Activated CD4-positive, alpha-beta T cell treated with anti-CD3 and anti-CD28 coated beads for 36 hours (primary cell): ENCODE data around the gene MAD2L2. TPM values are rescaled to one million over a fixed set of nuclear protein-coding genes. Genes with fewer than 3 reads are reported as not detected.
A peak's percentile ranks its signal among the peaks of the same experiment; 100 is the strongest.

ENCODE experiments used
- ATAC-seq: fragments of 200-7000 bp; cut with Tn5 transposase; one replicate; pipeline ENCODE4 v1.10.0; 2021; ENCODE audit warnings: mild to moderate bottlenecking, moderate library complexity
- CTCF ChIA-PET: fragments of 350-600 bp; sonication (Branson Sonifier 250); formaldehyde crosslinking; loops from one replicate; lab custom pipeline; 2021; ENCODE audit warnings: antibody characterized with exemption; lab: Charles Lee
- POLR2A ChIA-PET: fragments of 350-600 bp; sonication (Branson Sonifier 250); formaldehyde crosslinking; loops from one replicate; lab custom pipeline; 2021; ENCODE audit warnings: antibody characterized with exemption, inconsistent platforms; lab: Charles Lee
- DNase-seq: peaks from one replicate; pipeline ENCODE4 v3.0.0-alpha.2; 2020
- H3K27ac Mint-ChIP-seq: one replicate; pipeline ENCODE4 v1.8.0; 2021; ENCODE audit warnings: mixed read lengths
- H3K27me3 Mint-ChIP-seq: one replicate; pipeline ENCODE4 v1.8.0; 2021; ENCODE audit warnings: mixed read lengths
- H3K36me3 Mint-ChIP-seq: one replicate; pipeline ENCODE4 v1.8.0; 2021; ENCODE audit warnings: low read depth, mixed read lengths
- H3K4me1 Mint-ChIP-seq: one replicate; pipeline ENCODE4 v1.8.0; 2021; ENCODE audit warnings: mixed read lengths
- H3K4me3 Mint-ChIP-seq: one replicate; pipeline ENCODE4 v1.8.0; 2021; ENCODE audit warnings: mild to moderate bottlenecking, moderate library complexity, mixed read lengths
- H3K9me3 Mint-ChIP-seq: one replicate; pipeline ENCODE4 v1.8.0; 2021; ENCODE audit warnings: low read depth, mixed read lengths
- intact Hi-C, 2 experiments: fragments of 100-400 bp; cut with DNase I in 1 of 2; cut with micrococcal nuclease in 1 of 2; formaldehyde crosslinking; loops; one replicate each; pipeline versions ENCODE4 v1.14.2 to v1.15.1; 2022 to 2024; cut with DNase I, micrococcal nuclease
- total RNA-seq, 2 experiments: library from RNA; stranded (reverse); gene quantifications; one replicate each; pipeline ENCODE4 v1.2.3, GENCODE V29; 2021

The MAD2L2 gene
- total RNA-seq, 2 experiments from 2014 or later, result 70.4 to 71.5 TPM

- peak; percentile 68 for DNase-seq
- H3K9me3 Mint-ChIP-seq, result no peaks in the 10 kb centered on the region
- H3K27ac Mint-ChIP-seq, result peak overlapping the region; percentile 73
- ChIA-PET CTCF (interaction anchor here (0.6 to 3.5 kb wide), 22 partner anchors 9 to 1957 kb away, joined by 3 to 26 read pairs (median 4); partner anchors contain the start of gene FBXO44), POLR2A (interaction anchor here (0.6 to 1.6 kb wide), 8 partner anchors 9 to 245 kb away, joined by 3 to 8 read pairs (median 4); partner anchors contain the start of gene MAD2L2)
- intact Hi-C loops, result loop anchor here (1.0 kb wide), 3 partner anchors 10 to 55 kb away; partner anchors contain the start of genes MAD2L2 (in 2 of the 2), FBXO2 (in 1 of the 2) and FBXO44 (in 1 of the 2)
- no peaks in the 10 kb centered on the region for H3K4me1 Mint-ChIP-seq
- H3K36me3 Mint-ChIP-seq, result peaks cover 16% of the 10 kb centered on the region
- H3K4me3 Mint-ChIP-seq, result peak overlapping the region; percentile 75
- peak; percentile 64 for ATAC-seq
- no peaks in the 10 kb centered on the region for H3K27me3 Mint-ChIP-seq
Observed at GRCh38 chr1:11664336-11665065, 16.4 kb downstream of the MAD2L2 start.

DNA sequence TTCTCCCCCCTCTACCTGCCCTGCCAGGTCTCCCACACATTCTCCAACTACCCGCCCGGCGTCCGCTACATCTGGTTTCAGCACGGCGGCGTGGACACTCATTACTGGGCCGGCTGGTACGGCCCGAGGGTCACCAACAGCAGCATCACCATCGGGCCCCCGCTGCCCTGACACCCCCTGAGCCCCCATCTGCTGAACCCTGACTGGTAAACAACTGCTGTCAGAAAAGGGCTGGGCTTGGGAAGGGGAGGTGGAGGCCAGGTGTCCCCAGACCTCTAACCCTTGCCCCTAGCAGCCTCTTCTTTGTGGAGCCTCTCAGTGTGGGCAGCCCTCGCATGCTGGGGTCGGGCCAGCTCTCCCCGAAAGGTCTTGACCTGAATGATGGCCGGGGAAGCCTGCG lies 19.8 kb downstream of the MAD2L2 start:
- no peak overlapping the region for H3K4me3 Mint-ChIP-seq
- H3K9me3 Mint-ChIP-seq, result no peaks in the 10 kb centered on the region
- no peak overlapping the region for H3K27ac Mint-ChIP-seq
- no peak for ATAC-seq
- no peaks in the 10 kb centered on the region for H3K4me1 Mint-ChIP-seq
- intact Hi-C loops, result no loop called here
- no peaks in the 10 kb centered on the region for H3K27me3 Mint-ChIP-seq
- CTCF ChIA-PET, result interaction anchor here (1.6 kb wide), 1 partner anchor 16 kb away, joined by 8 read pairs; no protein-coding TSS in a partner anchor
- POLR2A ChIA-PET, result no interaction called here
- no peak for DNase-seq
- H3K36me3 Mint-ChIP-seq, result peaks cover 21% of the 10 kb centered on the region

DNA sequence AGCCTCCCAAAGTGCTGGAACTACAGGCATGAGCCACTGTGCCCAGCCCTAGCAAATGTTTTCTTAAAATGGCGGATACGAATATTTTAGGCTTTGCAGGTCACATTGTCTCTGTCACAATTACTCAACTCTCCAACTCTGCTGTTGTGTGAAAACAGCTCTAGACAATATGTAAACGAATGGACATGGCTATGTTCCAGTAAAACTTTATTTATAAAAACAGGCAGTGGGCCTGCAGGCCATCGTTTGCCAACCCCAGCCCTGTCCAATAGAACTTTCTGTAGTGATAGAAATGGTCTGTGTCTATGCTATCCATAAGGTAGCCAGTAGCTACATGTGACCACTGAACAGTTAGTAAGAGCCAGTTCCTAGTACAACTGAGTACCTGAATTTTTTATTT lies 21.2 kb downstream of the MAD2L2 start:
- H3K9me3 Mint-ChIP-seq, result no peaks in the 10 kb centered on the region
- H3K27ac Mint-ChIP-seq, result no peak overlapping the region
- H3K27me3 Mint-ChIP-seq, result no peaks in the 10 kb centered on the region
- DNase-seq, result no peak
- ChIA-PET POLR2A (no interaction called here), CTCF (interaction anchor here (1.3 to 1.9 kb wide), 4 partner anchors 9 to 60 kb away, joined by 3 to 8 read pairs (median 4); no protein-coding TSS in a partner anchor)
- no peak overlapping the region for H3K4me3 Mint-ChIP-seq
- intact Hi-C loops, result no loop called here
- no peak for ATAC-seq
- peaks cover 8% of the 10 kb centered on the region for H3K4me1 Mint-ChIP-seq
- peaks cover 23% of the 10 kb centered on the region for H3K36me3 Mint-ChIP-seq

DNA sequence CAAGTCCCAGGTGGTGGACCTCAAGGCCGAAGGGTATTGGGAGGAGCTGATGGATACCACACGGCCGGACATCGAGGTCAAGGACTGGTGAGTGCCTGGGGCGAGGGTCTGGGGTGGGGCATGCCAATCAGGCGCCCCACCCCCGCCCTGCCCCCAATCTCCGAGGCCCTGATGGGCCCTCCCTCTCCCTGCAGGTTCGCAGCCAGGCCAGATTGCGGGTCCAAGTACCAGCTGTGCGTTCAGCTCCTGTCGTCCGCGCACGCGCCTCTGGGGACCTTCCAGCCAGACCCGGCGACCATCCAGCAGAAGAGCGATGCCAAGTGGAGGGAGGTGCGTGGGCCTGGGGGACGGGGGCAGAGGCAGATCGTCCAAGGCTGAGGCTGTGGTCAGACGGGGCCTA lies 22.4 kb downstream of the MAD2L2 start:
- ATAC-seq (no peak), DNase-seq (no peak)
- Mint-ChIP-seq H3K4me1 (peaks cover 8% of the 10 kb centered on the region), H3K36me3 (peaks cover 23% of the 10 kb centered on the region), H3K9me3 (no peaks in the 10 kb centered on the region), H3K27me3 (no peaks in the 10 kb centered on the region), H3K27ac (no peak overlapping the region), H3K4me3 (no peak overlapping the region)
- intact Hi-C loops, result no loop called here
- ChIA-PET CTCF (interaction anchor here (0.6 to 1.9 kb wide), 2 partner anchors 8 to 236 kb away, joined by 3 to 5 read pairs; no protein-coding TSS in a partner anchor), POLR2A (no interaction called here)

GRCh38 chr1:11657654-11658053 lies 23.3 kb downstream of the MAD2L2 start:
- Mint-ChIP-seq H3K9me3 (no peaks in the 10 kb centered on the region), H3K27me3 (no peaks in the 10 kb centered on the region), H3K4me1 (peaks cover 8% of the 10 kb centered on the region), H3K27ac (no peak overlapping the region), H3K36me3 (peaks cover 18% of the 10 kb centered on the region), H3K4me3 (no peak overlapping the region)
- ChIA-PET CTCF (interaction anchor here (0.7 to 2.7 kb wide), 2 partner anchors 28 to 62 kb away, joined by 3 to 15 read pairs; no protein-coding TSS in a partner anchor), POLR2A (no interaction called here)
- no peak for DNase-seq
- intact Hi-C loops, result no loop called here
- no peak for ATAC-seq

DNA sequence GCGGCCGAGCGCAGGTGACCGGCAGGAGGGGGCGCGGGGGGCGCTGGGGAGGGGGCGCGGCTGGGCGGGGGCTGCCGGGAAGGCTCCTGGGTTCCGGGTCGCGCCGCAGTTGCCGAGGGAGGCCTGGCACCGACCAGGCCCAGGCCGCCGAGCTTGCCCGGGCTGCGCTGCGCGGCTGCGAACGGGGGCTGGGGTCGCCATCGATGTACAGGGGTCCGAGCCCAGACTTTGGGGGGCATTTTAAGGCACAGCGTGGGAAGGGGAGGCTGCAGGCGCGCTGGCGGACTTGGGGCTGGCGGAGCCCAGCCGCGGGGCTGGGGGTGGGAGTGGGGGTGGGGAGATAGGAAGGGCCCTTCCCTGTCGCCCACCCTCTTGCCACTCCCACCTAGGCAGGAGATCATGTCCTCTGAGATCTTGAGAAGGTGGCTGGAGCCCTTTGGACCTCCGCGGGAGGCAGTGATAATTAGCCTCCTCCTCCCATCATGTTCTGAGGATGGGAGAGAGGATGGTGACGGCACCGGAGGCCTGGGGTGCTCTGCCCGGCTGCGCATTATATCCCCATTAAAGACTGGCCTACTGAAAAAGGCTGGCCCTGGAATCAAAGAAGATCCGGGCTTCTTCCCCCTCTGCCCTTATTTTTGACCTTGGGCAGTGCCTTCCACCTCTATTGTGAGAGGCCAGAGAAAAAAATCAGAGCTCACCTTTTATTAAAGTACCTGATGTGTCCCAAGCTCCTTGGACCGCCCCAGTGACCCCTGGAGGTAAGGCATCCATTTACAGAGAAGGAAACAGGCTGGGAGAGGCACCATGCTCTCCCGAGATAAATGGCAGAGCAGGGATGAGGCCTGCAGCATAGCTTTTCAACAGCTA lies 25.8 kb downstream of the MAD2L2 start:
- ATAC-seq, result peak; percentile 34
- peaks cover 18% of the 10 kb centered on the region for H3K4me1 Mint-ChIP-seq
- no peak for DNase-seq
- intact Hi-C loops, result loop anchor here in 1 of 2 experiments (1.0 to 5.0 kb wide), 10 partner anchors 9 to 558 kb away; partner anchors contain the start of genes AGTRAP, EXOSC10, FBXO6 and KIAA2013
- H3K27ac Mint-ChIP-seq, result no peak overlapping the region
- H3K4me3 Mint-ChIP-seq, result peak overlapping the region; percentile 73
- ChIA-PET CTCF (interaction anchor here (0.6 to 2.7 kb wide), 6 partner anchors 9 to 1359 kb away, joined by 3 to 18 read pairs (median 4); partner anchors contain the start of gene FBXO6), POLR2A (interaction anchor here (0.5 to 0.6 kb wide), 2 partner anchors 252 to 924 kb away, joined by 3 to 12 read pairs; no protein-coding TSS in a partner anchor)
- peaks cover 9% of the 10 kb centered on the region for H3K36me3 Mint-ChIP-seq
- no peaks in the 10 kb centered on the region for H3K27me3 Mint-ChIP-seq
- H3K9me3 Mint-ChIP-seq, result no peaks in the 10 kb centered on the region

GRCh38 chr1:11654137-11654938 lies 26.6 kb downstream of the MAD2L2 start, which contains the start of the genes FBXO2 and FBXO44:
TSS of gene FBXO2 (minus strand) at chr1:11654429. CDS start at chr1:11654340, 89 bp downstream.
TSS of gene FBXO44 (plus strand) at chr1:11654877. CDS start at chr1:11655836, 959 bp downstream.
- H3K27ac Mint-ChIP-seq, result no peak within 1 kb of the TSS
- ATAC-seq (peak; percentile 82), DNase-seq (peak; percentile 85)
- intact Hi-C loops, result loop anchor here in 1 of 2 experiments (1.0 to 5.0 kb wide), 10 partner anchors 10 to 557 kb away; partner anchors contain the start of genes AGTRAP, EXOSC10, FBXO6 and KIAA2013
- POLR2A ChIA-PET, result interaction anchor here (0.6 kb wide), 1 partner anchor 253 kb away, joined by 3 read pairs; no protein-coding TSS in a partner anchor
- H3K4me3 Mint-ChIP-seq, result peak within 1 kb of the TSS; percentile 73
- no peaks in the 10 kb centered on the region for H3K27me3 Mint-ChIP-seq
- H3K9me3 Mint-ChIP-seq, result no peaks in the 10 kb centered on the region
- H3K4me1 Mint-ChIP-seq, result peaks cover 25% of the 10 kb centered on the region
- CTCF ChIA-PET, result interaction anchor here (0.6 to 5.1 kb wide), 4 partner anchors 10 to 95 kb away, joined by 3 to 34 read pairs (median 10); partner anchors contain the start of gene FBXO6
- peaks cover 7% of the 10 kb centered on the region for H3K36me3 Mint-ChIP-seq

DNA sequence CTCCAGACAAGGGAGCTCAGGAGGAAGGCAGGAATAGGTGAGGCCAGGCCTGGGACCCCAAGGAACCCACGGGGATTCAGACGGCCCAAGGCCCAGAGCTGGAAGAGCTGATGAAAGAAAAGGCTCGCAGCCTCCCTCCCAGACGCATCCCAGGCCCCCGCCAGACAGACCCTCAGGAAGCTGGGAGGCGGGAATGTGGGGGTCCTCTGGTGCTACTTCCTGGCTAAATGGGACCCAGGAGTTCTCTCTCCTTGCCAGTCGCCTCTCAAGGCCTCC lies 27.1 kb downstream of the MAD2L2 start:
- Mint-ChIP-seq H3K27me3 (no peaks in the 10 kb centered on the region), H3K9me3 (no peaks in the 10 kb centered on the region), H3K36me3 (peaks cover 7% of the 10 kb centered on the region), H3K4me1 (peaks cover 25% of the 10 kb centered on the region), H3K27ac (no peak overlapping the region), H3K4me3 (peak overlapping the region; percentile 26)
- POLR2A ChIA-PET, result no interaction called here
- ATAC-seq, result no peak
- no peak for DNase-seq
- CTCF ChIA-PET, result interaction anchor here (1.0 to 5.1 kb wide), 4 partner anchors 10 to 82 kb away, joined by 3 to 34 read pairs (median 6); partner anchors contain the start of gene FBXO6
- intact Hi-C loops, result loop anchor here in 1 of 2 experiments (1.0 to 5.0 kb wide), 10 partner anchors 11 to 556 kb away; partner anchors contain the start of genes AGTRAP, EXOSC10, FBXO6 and KIAA2013

GRCh38 chr1:11653101-11653860 lies 27.7 kb downstream of the MAD2L2 start:
- ChIA-PET POLR2A (no interaction called here), CTCF (interaction anchor here (0.7 to 5.1 kb wide), 6 partner anchors 11 to 155 kb away, joined by 3 to 34 read pairs (median 3); partner anchors contain the start of gene FBXO6)
- Mint-ChIP-seq H3K36me3 (peaks cover 7% of the 10 kb centered on the region), H3K4me1 (peaks cover 25% of the 10 kb centered on the region), H3K27ac (no peak overlapping the region), H3K27me3 (no peaks in the 10 kb centered on the region), H3K4me3 (peak overlapping the region; percentile 26), H3K9me3 (no peaks in the 10 kb centered on the region)
- DNase-seq, result no peak
- ATAC-seq, result no peak
- intact Hi-C loops, result loop anchor here in 1 of 2 experiments (5.0 kb wide), 3 partner anchors 239 to 556 kb away; partner anchors contain the start of gene EXOSC10
